Aorta (tissue), 5 donors: ENCODE measurements around the gene CPSF3. TPM values are rescaled to one million over a fixed set of nuclear protein-coding genes. Genes with fewer than 3 reads are reported as not detected.

ENCODE experiments used
- ATAC-seq: fragments of 200-7000 bp; cut with Tn5 transposase; one replicate; pipeline ENCODE4 v1.9.1; 2022; ENCODE audit warnings: moderate library complexity; ENCODE audit not compliant: low FRiP score
- DNase-seq, 2 donors: peaks; one replicate each; pipeline ENCODE4 v3.0.0-alpha.2; 2020
- H3K27ac ChIP-seq, 2 donors: one replicate each; pipeline ENCODE4 v1.5.1; 2013; ENCODE audit warnings: low read length in 2 of 2, mild to moderate bottlenecking in 2 of 2, moderate library complexity in 2 of 2, control low read depth in 1 of 2, inconsistent platforms in 1 of 2, low read depth in 1 of 2
- H3K27me3 ChIP-seq, 2 donors: one replicate each; pipeline ENCODE4 v1.6.1; 2013; ENCODE audit warnings: control low read depth in 1 of 2, low read length in 1 of 2, mild to moderate bottlenecking in 1 of 2, moderate library complexity in 1 of 2; ENCODE audit not compliant: insufficient read depth in 2 of 2, control insufficient read depth in 1 of 2
- H3K36me3 ChIP-seq, 2 donors: one replicate each; pipeline ENCODE4 v1.6.1; 2013; ENCODE audit warnings: control low read depth in 1 of 2, low read length in 1 of 2, mild to moderate bottlenecking in 1 of 2; ENCODE audit not compliant: insufficient read depth in 2 of 2, control insufficient read depth in 1 of 2
- H3K4me1 ChIP-seq, 2 donors: one replicate each; pipeline ENCODE4 v1.6.1; 2013; ENCODE audit warnings: low read length in 2 of 2, control low read depth in 1 of 2, mild to moderate bottlenecking in 1 of 2, moderate library complexity in 1 of 2; ENCODE audit not compliant: insufficient read depth in 2 of 2, control insufficient read depth in 1 of 2
- H3K4me3 ChIP-seq, 2 donors: one replicate each; pipeline ENCODE4 v1.5.1; 2013; ENCODE audit warnings: low read length in 2 of 2, control low read depth in 1 of 2, mild to moderate bottlenecking in 1 of 2
- H3K9me3 ChIP-seq: one replicate; pipeline ENCODE4 v1.6.1; 2013; ENCODE audit warnings: mild to moderate bottlenecking, low read length; ENCODE audit not compliant: control insufficient read depth
- WGBS, 2 donors: extraction: QIAGEN DNeasy Blood & Tissue Kit; methylation state at CpG; one replicate each; pipeline ENCODE4 v1.1.7; 2013; 5-methylcytosine and 5-hydroxymethylcytosine counted together
- intact Hi-C, 2 donors: fragments of 100-400 bp; cut with DNase I; formaldehyde crosslinking; loops; one replicate each; pipeline versions ENCODE4 v1.14.2 to v1.15.0; 2022
- polyA plus RNA-seq, 2 donors: library from polyadenylated mRNA; stranded (reverse); fragments of 200-250 nt; gene quantifications; one replicate each; pipeline ENCODE4 v1.2.3, GENCODE V29; 2013
- total RNA-seq, 2 donors: library from RNA; stranded (reverse); fragmentation: NEBNext Ultra II Directional; extraction: Animal tissue kit (Norgen Biotek cat#: 25700); gene quantifications; one replicate each; pipeline ENCODE4 v1.2.1, GENCODE V29; 2021
- donor health status: healthy with polysubstance abuse.
- donor health status: Bipolar disorder and iron deficiency.
- donor health status: DM: no; HTN: no; CAD: no.
- donor health status: DM: no; HTN: no; CAD: no.
- donor health status: DM: yes; HTN: yes; CAD: no.

CPSF3 gene
- total and polyA plus RNA-seq, 4 donors, result 12.9 to 20.4 (median 14.7) TPM

DNA sequence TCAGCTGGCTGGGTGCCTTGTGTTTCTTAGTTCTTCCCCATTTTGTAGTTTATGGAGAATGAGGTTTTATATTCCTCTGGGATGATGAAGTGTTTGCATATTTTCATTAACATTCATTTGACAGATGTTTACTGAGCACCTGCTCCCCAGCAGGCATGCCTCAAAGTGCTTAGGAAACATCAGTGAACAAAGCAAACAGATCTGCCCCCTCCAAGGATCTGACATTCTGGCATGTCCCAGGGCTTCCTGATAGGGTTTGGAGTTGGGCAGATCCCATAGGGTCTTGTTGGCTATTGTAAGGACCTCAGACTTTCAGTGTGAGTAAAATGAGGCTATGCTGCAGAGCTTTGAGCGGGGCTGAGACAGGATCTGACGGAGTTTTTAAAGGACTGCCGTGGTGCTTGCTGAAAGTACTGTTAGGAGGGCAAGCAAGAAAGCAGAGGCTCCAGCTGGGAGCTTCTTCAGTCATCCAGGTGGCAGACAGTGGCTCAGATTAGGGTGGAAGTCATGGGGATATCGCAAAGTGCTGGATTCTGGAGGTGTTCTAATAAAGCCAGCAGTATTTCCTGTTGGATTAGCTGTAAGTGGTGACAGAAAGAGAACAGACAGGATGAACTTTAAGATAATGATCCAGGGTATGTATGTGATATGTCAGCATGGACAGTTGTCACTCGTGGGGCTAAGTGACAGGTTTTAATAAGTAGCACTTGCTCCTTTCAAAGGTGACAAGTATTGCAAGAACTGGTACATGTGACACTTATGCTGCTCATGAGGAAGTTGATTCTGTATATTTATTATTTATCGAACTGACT lies 39.6 kb downstream of the CPSF3 start:
- Histone ChIP-seq H3K4me1 (no peaks in the 10 kb centered on the region), H3K9me3 (no peaks in the 10 kb centered on the region), H3K27ac (no peak overlapping the region), H3K27me3 (no peaks in the 10 kb centered on the region), H3K4me3 (no peak overlapping the region), H3K36me3 (peaks cover 0 to 7% of the 10 kb centered on the region in 2 donors)
- WGBS, 2 donors, result 90 to 91% methylated on average over 6 of the region's 6 CpGs
- ATAC-seq (no peak), DNase-seq (peak in 1 of 2 donors; percentile 12)
- intact Hi-C loops, result no loop called here

DNA sequence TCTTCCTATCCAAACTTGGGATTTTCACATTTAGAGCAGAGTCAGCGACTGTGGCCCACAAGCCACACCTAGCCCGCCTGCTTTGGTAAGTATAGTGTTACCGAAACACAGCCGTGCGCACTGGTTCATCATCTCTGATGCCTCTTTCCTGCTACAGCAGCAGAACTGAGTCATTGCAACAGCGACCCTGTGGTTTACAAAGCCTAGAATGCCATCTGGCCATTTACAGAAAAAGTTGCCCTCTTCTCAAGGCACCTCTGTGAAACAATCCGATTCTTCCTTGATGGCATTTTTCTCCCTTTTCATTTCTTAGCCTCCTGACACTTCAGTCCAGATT lies 40.2 kb downstream of the CPSF3 start:
- Histone ChIP-seq H3K36me3 (peaks cover 0 to 7% of the 10 kb centered on the region in 2 donors), H3K4me1 (no peaks in the 10 kb centered on the region), H3K27ac (no peak overlapping the region), H3K9me3 (no peaks in the 10 kb centered on the region), H3K4me3 (no peak overlapping the region), H3K27me3 (no peaks in the 10 kb centered on the region)
- intact Hi-C loops, result no loop called here
- 71 to 84% methylated on average over 7 of the region's 7 CpGs for WGBS, 2 donors
- no peak for ATAC-seq
- peak in 1 of 2 donors; percentile 44 for DNase-seq

DNA sequence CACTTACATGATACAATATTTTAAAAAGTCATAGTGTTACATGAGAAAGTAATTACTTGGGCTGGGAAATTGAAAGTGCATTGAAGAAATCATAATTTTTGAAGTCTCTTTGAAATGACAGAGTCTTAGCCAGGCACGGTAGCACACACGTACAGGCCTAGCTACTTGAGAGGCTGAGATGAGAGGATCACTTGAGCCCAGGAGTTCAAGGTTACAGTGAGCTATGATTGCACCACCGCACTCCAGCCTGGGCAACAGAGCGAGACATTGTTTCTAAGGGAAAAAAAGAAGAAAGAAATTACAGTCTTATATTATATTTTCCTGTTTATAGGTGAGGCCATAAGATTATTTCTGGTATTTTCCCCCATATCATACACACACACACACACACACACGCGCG lies 41.7 kb downstream of the CPSF3 start:
- DNase-seq, result peak in 1 of 2 donors; percentile 2
- WGBS, 2 donors, result 82 to 90% methylated on average over 7 of the region's 7 CpGs
- Histone ChIP-seq H3K4me3 (no peak overlapping the region), H3K27me3 (no peaks in the 10 kb centered on the region), H3K36me3 (peaks cover 0 to 7% of the 10 kb centered on the region in 2 donors), H3K27ac (no peak overlapping the region), H3K9me3 (no peaks in the 10 kb centered on the region), H3K4me1 (no peaks in the 10 kb centered on the region)
- intact Hi-C loops, result no loop called here
- no peak for ATAC-seq

DNA sequence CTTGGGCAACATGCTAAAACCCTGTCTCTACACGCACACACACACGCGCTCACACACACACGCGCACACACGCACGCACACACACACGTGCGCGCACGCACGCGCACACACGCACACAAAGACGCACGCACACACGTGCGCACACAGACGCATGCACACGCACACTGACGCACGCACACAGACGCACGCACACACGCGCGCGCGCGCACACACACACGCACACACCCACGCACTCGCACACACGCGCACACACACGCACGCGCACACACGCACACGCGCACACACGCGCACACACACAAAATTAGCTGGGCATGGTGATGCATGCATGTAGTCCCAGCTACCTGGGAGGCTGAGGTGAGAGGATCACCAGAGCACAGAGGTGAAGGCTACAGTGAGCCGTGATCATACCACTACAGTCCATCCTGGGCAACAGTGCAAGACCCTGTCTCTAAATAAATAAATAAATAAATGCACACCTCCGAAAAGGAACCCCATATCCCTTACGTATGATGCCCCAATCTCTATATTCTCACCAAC lies 42.8 kb downstream of the CPSF3 start:
- Histone ChIP-seq H3K9me3 (no peaks in the 10 kb centered on the region), H3K27ac (no peak overlapping the region), H3K36me3 (peaks cover 0 to 5% of the 10 kb centered on the region in 2 donors), H3K4me1 (no peaks in the 10 kb centered on the region), H3K4me3 (no peak overlapping the region), H3K27me3 (no peaks in the 10 kb centered on the region)
- 85 to 95% methylated on average over 46 of the region's 46 CpGs for WGBS, 2 donors
- DNase-seq, result peak in 1 of 2 donors; percentile 9
- intact Hi-C loops, result no loop called here
- ATAC-seq, result no peak

DNA sequence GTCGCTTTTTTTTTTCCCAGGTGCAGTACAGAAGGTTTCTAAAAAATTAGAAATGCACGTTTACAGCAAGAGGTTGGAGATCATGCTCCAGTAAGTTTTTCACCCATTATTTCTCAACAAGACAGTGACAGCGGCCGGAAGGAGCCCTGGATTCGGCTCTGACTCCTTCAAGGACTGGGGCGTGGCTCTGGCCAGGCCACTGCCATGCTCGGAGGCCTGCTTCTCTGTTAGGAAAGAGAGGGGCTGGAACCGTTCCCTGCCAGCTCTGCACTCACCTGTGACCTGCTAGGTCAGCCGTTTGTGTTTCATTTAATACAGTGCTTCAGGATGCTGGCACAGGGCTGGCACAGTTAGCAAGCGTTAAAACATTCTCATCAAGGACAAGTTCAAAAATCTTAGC lies 44.2 kb downstream of the CPSF3 start:
- Histone ChIP-seq H3K27ac (no peak overlapping the region), H3K36me3 (peaks cover 0 to 5% of the 10 kb centered on the region in 2 donors), H3K9me3 (no peaks in the 10 kb centered on the region), H3K4me1 (no peaks in the 10 kb centered on the region), H3K4me3 (no peak overlapping the region), H3K27me3 (no peaks in the 10 kb centered on the region)
- no peak for ATAC-seq
- peak in 1 of 2 donors; percentile 41 for DNase-seq
- intact Hi-C loops, result no loop called here
- 86 to 87% methylated on average over 10 of the region's 10 CpGs for WGBS, 2 donors

DNA sequence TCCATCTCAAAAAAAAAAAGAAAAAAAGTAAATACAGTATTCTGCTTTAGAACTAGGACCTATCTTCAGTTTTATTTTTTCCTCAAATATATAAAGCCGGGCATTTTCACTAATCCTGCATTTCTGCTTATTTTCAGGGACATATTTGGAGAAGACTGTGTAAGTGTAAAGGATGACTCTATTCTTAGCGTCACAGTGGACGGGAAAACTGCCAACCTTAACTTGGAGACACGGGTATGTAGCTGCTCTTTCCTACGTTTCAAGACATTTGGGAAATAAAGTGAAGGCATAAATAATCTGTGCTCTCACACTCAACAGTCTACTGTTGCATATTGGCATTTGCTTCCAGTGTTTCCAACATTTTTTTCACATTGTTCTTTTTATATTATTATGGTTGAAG lies 47.8 kb downstream of the CPSF3 start:
- Histone ChIP-seq H3K4me1 (peaks cover 0 to 2% of the 10 kb centered on the region in 2 donors), H3K9me3 (no peaks in the 10 kb centered on the region), H3K36me3 (no peaks in the 10 kb centered on the region), H3K27ac (no peak overlapping the region), H3K27me3 (no peaks in the 10 kb centered on the region), H3K4me3 (no peak overlapping the region)
- 30 to 31% methylated on average over 5 of the region's 5 CpGs for WGBS, 2 donors
- intact Hi-C loops, result loop anchor here in 1 of 2 donors (5.0 kb wide), 2 partner anchors 49 to 161 kb away; partner anchors contain the start of genes CPSF3, ITGB1BP1 and YWHAQ
- no peak for DNase-seq
- no peak for ATAC-seq

DNA sequence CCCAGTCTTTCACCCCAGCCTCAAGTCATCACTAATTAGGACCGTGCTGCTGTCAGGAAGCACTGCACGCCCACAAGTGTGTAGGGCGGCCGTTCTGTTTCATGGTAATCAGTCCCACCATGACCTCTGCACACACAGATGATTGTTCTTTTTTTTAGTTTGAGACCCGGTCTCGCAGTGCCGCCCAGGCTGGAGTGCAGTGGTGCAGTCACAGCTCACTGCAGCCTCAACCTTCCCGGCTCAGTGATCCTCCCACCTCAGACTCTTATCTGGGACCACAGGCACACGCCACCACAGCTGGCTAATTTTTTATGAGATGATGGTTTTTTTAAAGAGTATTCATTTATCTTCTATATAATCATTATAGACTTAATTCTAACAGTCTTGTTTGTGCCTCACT lies 49.1 kb downstream of the CPSF3 start:
- DNase-seq (no peak), ATAC-seq (no peak)
- Histone ChIP-seq H3K9me3 (no peaks in the 10 kb centered on the region), H3K36me3 (no peaks in the 10 kb centered on the region), H3K27ac (no peak overlapping the region), H3K4me1 (peaks cover 0 to 3% of the 10 kb centered on the region in 2 donors), H3K4me3 (no peak overlapping the region), H3K27me3 (no peaks in the 10 kb centered on the region)
- WGBS, 2 donors, result 97 to 98% methylated on average over 9 of the region's 9 CpGs
- intact Hi-C loops, result loop anchor here in 1 of 2 donors (5.0 kb wide), 2 partner anchors 50 to 160 kb away; partner anchors contain the start of genes CPSF3, ITGB1BP1 and YWHAQ

DNA sequence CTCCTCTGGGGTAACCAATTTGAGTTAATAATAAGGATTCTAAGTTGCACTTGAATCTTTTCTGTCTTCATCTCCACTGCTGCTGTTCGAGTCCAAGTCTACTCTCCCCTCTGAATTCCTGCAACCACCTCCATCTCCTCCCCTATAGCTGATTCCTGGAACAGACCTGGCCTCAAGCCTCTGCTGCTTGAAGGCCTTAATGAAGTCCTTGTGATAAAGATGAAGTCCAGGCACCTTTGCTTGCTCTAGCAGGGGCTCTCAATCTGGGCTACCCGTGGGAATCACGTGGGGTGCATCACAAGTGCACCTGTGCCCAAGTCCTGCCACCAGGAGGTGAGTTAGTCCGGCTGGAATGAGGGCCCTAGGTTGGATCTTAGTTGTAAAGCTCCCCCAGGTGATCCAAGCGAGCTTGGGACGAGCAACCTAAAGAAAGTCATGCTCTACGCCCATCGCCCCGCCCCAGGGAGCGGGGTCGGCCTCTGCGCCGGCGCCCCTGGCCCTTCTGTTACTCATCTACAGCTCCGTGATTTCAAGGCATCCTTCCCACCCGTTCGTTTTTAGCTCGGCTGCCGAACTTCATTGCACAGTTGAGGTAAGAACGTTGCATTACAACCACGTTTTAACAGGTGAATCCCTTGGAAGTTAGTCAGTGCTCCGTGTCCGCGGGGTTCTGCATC lies 50.0 kb downstream of the CPSF3 start:
- Histone ChIP-seq H3K4me3 (no peak overlapping the region), H3K27me3 (no peaks in the 10 kb centered on the region), H3K9me3 (no peaks in the 10 kb centered on the region), H3K4me1 (peaks cover 0 to 3% of the 10 kb centered on the region in 2 donors), H3K36me3 (no peaks in the 10 kb centered on the region), H3K27ac (no peak overlapping the region)
- DNase-seq (no peak), ATAC-seq (no peak)
- WGBS, 2 donors, result 32 to 35% methylated on average over 24 of the region's 24 CpGs
- intact Hi-C loops, result loop anchor here in 1 of 2 donors (5.0 kb wide), 2 partner anchors 51 to 159 kb away; partner anchors contain the start of genes CPSF3, ITGB1BP1 and YWHAQ
